ENCODE results near the gene FHAD1.

The FHAD1 gene

DNA sequence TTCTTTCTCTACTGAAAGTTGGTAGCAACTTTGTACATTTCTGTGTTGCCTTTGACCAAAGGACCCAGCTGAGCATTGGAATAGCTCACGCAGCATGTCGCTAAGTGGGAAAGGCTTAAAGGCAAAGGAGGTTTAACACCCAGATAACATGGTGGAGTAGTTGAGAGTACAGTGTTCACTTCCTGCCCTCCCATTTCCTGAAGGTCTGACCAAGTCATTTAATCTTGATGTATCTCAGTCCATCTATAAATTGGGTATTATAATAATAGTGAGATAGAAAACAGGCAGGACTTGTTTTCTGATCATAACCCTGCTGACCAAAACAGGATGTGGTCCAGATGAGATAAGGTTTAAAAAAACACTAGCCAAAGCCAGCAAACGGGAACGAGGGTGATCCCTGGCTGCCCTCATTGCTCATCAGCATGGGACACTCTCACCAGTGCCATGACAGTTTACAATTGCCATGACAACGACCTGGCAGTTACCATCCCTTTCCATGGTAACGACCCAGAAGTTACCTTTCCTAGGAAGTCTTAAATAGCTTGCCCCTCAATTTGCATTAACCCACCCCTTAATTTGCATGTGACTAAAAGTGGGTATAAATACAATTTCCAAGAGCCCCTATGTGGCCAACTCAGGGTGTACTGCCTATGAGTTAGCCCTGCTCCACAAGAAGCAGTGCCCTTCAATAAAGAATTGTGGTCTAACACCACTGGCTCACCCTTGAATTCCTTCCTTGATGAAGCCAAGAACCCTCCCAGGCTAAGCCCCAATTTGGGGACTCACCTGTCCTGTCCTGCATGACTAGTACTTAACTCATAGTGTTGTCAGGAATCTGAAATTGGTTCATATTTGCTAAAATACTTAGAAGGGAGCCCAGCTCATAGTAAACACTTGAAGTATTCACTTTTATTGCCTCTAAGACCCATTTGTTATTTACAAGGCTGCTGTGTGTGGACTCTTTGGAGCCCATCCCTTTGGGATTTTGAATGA, 28.4 kb upstream of the FHAD1 start:
- DNase-seq: peak; percentile 4

DNA sequence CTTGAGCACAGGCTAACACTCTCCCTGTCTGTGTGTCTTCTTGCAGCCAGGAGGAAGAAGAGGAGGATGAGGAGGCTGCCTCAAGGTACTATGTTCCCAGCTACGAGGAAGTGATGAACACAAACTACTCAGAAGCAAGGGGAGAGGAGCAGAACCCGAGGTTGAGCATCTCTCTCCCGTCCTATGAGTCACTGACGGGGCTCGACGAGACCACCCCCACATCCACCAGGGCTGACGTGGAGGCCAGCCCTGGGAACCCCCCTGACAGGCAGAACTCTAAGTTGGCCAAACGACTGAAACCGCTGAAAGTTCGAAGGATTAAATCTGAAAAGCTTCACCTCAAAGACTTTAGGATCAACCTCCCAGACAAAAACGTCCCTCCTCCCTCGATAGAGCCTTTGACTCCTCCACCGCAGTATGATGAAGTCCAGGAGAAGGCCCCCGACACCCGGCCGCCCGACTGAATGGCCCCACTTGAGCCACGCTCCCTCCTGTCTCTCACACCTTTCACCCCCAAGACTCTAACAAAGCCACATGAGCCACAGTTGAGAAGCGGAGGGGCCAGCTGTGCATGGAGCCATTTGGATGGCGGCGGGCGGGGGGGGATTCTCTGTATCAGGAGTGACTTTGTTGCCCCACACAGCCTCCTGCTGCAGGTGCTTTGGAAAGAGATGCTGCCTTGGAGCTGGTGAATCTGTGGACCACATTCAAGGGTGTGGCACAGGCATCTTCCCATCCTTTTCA, 27.6 kb upstream of the FHAD1 start:
- no peak for DNase-seq

- DNase-seq: no peak
Measured at GRCh38 chr1:15220024-15220392, 27.0 kb upstream of the FHAD1 start.

GRCh38 chr1:15220825-15221431, 26.1 kb upstream of the FHAD1 start:
- DNase-seq: no peak

DNA sequence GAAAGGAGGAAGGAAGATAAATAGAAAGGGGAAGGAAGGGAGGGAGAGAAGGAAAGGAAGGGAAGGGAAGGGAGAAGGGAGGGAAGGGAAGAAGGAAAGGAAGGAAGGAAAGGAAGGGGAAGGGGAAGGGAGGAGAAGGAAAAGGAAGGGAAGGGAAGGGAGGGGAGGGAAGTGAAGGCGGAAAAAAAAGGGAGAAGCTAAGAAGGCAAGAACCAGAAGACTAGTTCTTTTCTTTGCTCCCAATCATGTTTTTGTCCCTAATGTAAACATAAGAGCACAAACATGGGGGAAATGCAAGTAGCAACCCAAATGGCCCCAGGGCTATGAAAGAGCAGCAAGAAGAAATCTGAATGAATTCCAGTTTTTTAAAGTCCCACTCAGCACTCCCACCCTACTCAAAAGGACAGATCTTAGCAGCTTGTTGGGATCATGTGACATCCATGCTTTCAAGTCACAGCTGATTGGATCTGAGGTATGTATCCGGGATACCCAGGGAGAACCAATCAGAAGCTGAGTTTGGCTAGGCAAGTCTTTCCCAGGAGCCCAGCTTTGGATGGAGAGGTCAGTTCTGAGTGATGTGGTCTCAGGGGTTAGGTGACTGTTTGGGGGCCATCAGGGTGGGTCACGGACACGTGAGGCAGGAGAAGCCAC, 24.2 kb upstream of the FHAD1 start:
- no peak for DNase-seq

DNA sequence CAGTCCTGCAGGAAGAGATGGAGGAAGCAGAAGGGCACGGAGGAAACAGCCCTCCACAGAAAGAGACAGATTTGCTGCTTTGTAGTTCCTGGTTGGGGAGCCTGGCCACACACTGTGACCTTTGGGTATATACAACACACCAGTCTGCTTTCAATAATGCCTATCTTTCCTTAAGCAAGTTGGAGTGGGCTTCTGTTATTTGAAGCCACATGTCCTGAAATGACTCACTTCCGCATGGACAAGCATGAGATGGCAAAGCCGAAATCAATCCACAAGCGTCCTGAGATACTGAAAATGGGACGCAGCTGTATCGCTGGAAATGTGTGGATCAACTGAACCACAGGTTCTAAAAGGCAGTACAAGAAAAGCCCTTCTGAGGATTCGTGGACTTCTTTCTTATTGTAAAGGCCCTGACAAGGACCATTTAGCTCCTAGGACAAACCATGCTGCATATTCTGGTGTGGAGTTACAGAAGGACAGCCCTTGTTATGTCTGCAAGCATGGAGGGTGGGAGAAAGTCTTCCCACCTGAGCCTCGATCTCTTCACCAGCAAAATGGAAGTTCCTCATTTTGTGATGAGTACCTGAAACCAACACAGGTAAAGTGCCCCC, 22.7 kb upstream of the FHAD1 start:
- no peak for DNase-seq

GRCh38 chr1:15224974-15225373, 22.0 kb upstream of the FHAD1 start:
- DNase-seq: no peak

GRCh38 chr1:15225461-15225860, 21.6 kb upstream of the FHAD1 start:
- DNase-seq: no peak

DNA sequence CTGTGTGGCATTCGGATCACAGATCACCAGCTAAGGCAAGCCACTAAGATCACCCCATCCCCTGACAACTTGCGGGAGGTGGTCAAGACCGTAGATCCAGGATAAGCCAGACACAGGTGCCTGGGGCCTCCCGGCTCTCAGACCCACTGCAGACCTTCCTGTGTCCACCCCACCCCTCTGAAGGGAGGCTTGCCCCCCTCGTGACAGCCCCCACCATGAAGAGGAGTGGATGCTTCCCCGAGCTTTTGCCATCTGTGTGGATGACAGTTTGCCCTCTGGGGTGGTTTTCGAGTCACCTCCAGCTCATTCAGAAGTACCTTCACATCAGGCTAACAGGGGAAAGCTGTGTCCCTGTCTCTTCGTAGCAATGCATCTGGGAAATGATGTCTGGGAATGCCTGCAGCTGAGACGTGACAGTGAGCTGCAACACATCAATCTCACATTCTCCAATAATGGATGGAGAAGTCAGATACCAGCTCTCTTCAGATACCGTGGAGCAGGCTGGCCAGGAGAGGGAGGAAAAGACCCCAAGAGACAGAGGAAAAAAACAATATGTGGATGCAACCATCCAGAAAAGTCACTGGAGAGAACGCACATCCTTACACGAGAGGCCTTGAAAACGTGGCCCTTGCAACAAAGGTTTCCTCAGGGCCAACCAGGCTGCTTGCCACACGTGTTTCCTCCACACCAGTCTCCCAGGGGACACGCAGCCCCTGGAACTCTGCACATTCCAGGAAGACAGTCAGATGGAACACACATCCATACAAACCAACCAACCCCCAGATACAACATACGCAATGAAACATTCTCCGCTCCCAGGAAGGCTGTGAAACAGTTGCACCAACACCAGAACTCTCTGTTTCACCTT, 20.4 kb upstream of the FHAD1 start:
- DNase-seq: no peak

DNA sequence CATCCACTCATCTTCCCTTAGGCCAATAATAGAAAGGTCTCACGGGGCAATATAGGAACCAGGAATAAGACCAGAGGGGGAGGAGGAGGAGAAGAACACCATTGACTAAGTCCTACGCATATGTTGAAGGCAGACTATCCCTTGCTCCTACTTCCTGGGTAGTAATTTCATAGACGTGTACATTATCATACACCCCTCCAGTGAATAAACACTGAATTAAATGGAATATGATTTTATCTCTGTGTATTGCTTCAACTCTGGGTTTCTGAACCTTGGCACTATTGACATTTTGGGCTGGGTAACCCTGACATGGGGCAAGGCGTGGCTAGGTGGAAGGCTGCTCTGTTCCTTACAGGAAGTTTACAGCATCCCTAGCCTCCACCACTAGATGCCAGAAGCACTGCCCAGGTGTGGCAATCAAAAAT, 17.3 kb upstream of the FHAD1 start:
- DNase-seq: no peak

DNA sequence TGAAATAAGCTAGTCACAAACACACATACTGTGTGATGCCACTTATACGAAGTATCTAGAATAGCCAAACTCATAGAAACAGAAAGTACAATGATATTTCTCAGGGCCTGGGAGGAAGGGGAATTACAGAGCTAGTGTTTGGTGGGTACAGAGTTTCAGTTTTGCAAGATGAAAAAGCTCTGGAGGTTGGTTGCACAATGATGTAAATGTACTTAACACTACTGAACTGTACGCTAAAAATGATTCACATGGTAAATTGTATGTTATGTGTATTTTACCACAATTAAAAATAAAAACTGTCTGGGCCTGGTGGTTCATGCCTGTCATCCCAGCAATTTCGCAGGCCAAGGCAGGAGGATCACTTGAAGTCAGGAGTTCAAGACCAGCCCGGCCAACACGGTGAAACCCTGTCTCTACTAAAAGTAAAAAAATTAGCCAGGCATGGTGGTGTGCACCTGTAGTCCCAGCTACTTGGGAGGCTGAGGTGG, 15.3 kb upstream of the FHAD1 start:
- DNase-seq: no peak

GRCh38 chr1:15233689-15234088, 13.3 kb upstream of the FHAD1 start:
- DNase-seq: no peak

DNA sequence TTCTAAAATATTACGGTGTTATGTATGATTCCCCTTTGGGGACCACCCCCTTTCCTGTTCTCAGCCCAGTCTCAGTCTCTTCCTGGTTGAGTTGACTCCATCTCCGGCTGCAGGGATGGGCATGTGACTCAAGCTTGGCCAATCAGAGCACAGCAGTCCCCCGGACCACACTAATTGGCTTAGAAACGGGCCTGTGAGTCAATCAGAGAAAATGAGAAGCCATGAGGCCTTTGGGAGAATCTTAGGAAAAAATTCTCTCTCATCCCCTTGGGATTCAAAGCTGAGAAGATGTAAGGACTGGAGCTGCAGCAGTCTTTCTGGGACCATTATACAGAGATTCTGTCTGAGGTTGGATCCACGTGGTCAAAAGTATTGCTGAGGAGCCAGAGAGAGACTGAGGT, 10.7 kb upstream of the FHAD1 start:
- DNase-seq: no peak

DNA sequence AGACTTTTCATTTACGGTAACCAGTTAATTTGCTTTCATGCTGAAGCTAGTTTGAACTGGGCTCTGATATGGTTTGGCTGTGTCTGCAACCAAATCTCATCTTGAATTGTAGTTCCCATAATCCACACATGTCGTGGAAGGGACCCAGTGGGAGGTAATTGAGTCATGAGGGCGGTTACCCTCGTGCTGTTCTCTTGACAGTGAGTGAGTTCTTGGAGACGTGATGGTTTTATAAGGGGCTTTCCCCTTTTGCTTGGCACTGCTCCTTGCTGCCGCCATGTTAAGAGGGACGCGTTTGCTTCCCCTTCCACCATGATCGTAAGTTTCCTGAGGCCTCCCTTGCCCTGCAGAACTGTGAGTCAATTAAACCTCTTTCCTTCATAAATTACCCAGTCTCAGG, 10.3 kb upstream of the FHAD1 start:
- DNase-seq: no peak

- no peak for DNase-seq
Measured at GRCh38 chr1:15238789-15239188, 8.2 kb upstream of the FHAD1 start.

GRCh38 chr1:15242766-15243165, 4.3 kb upstream of the FHAD1 start:
- DNase-seq: no peak

- no peak for DNase-seq
Measured at GRCh38 chr1:15243275-15244043, 3.6 kb upstream of the FHAD1 start.

- no peak for DNase-seq
Measured at GRCh38 chr1:15244813-15245212, 2.2 kb upstream of the FHAD1 start.

GRCh38 chr1:15245593-15246360, 1.2 kb upstream of the FHAD1 start:
- DNase-seq: no peak

GRCh38 chr1:15248216-15248615, 1.2 kb downstream of the FHAD1 start:
- no peak for DNase-seq
